Parathyroid adenoma (tissue), 2 donors: Measurements from ENCODE around the gene SND1.

Experiments used
- H2AFZ ChIP-seq: fragments of 300-600 bp; sonication (generic); one replicate; pipeline ENCODE4 v1.7.0; 2017; ENCODE audit warnings: antibody characterized with exemption, mild to moderate bottlenecking
- H3K27ac ChIP-seq: fragments of 300-600 bp; sonication (generic); one replicate; pipeline ENCODE4 v1.7.0; 2017
- H3K27me3 ChIP-seq: fragments of 300-600 bp; sonication (generic); one replicate; pipeline ENCODE4 v1.7.0; 2017; ENCODE audit warnings: low read length; ENCODE audit not compliant: control insufficient read depth, insufficient read depth
- H3K36me3 ChIP-seq: fragments of 300-600 bp; sonication (generic); one replicate; pipeline ENCODE4 v1.7.0; 2017; ENCODE audit warnings: low read length; ENCODE audit not compliant: control insufficient read depth, insufficient read depth
- H3K4me1 ChIP-seq: fragments of 300-600 bp; sonication (generic); one replicate; pipeline ENCODE4 v1.7.0; 2017; ENCODE audit warnings: control low read depth
- H3K4me2 ChIP-seq: fragments of 300-600 bp; sonication (generic); one replicate; pipeline ENCODE4 v1.7.0; 2017; ENCODE audit warnings: low read length
- H3K4me3 ChIP-seq: fragments of 300-600 bp; sonication (generic); one replicate; pipeline ENCODE4 v1.7.0; 2017; ENCODE audit warnings: low read depth, low read length
- H3K79me2 ChIP-seq: fragments of 300-600 bp; sonication (generic); one replicate; pipeline ENCODE4 v1.7.0; 2017; ENCODE audit warnings: control low read depth
- H3K9ac ChIP-seq: fragments of 300-600 bp; sonication (generic); one replicate; pipeline ENCODE4 v1.7.0; 2017; ENCODE audit warnings: mild to moderate bottlenecking
- H3K9me3 ChIP-seq: fragments of 300-600 bp; sonication (generic); one replicate; pipeline ENCODE4 v1.7.0; 2017; ENCODE audit warnings: low read length; ENCODE audit not compliant: control insufficient read depth
- CTCF ChIP-seq: fragments of 300-600 bp; sonication (generic); IDR thresholded peaks from one replicate; pipeline ENCODE4 v1.7.0; 2017; ENCODE audit warnings: antibody characterized with exemption, mild to moderate bottlenecking
- donor health status: primary hyperparathyroidism.

SND1 gene

GRCh38 chr7:127887631-127888030 lies 235.6 kb downstream of the SND1 start:
- Histone ChIP-seq H3K9me3 (no peaks in the 10 kb centered on the region), H3K36me3 (no peaks in the 10 kb centered on the region), H3K4me1 (peaks cover 29% of the 10 kb centered on the region), H2AFZ (no peak overlapping the region), H3K4me3 (no peak overlapping the region), H3K4me2 (no peak overlapping the region), H3K27me3 (no peaks in the 10 kb centered on the region), H3K27ac (no peak overlapping the region), H3K79me2 (peaks cover 3% of the 10 kb centered on the region), H3K9ac (no peak overlapping the region)
- TF ChIP-seq CTCF, result no peak

GRCh38 chr7:127888411-127888810 lies 236.4 kb downstream of the SND1 start:
- H3K4me3 ChIP-seq, result no peak overlapping the region
- no peak for TF ChIP-seq CTCF

GRCh38 chr7:127888825-127889224 lies 236.8 kb downstream of the SND1 start:
- Histone ChIP-seq H3K27ac (no peak overlapping the region), H3K4me1 (peaks cover 29% of the 10 kb centered on the region), H3K27me3 (no peaks in the 10 kb centered on the region), H3K79me2 (peaks cover 3% of the 10 kb centered on the region), H3K4me3 (no peak overlapping the region), H3K36me3 (no peaks in the 10 kb centered on the region), H3K4me2 (no peak overlapping the region), H2AFZ (no peak overlapping the region), H3K9ac (no peak overlapping the region), H3K9me3 (no peaks in the 10 kb centered on the region)
- no peak for TF ChIP-seq CTCF

More at GRCh38 chr7:127888411-127888810, 236.4 kb downstream of the SND1 start:
- Histone ChIP-seq H3K9ac (no peak overlapping the region), H3K27me3 (no peaks in the 10 kb centered on the region), H3K9me3 (no peaks in the 10 kb centered on the region), H3K4me2 (no peak overlapping the region), H3K79me2 (peaks cover 3% of the 10 kb centered on the region), H3K4me1 (peaks cover 29% of the 10 kb centered on the region), H2AFZ (no peak overlapping the region), H3K36me3 (no peaks in the 10 kb centered on the region), H3K27ac (no peak overlapping the region)

GRCh38 chr7:127889677-127890076 lies 237.7 kb downstream of the SND1 start:
- Histone ChIP-seq H3K4me3 (no peak overlapping the region), H3K27me3 (no peaks in the 10 kb centered on the region), H3K4me2 (no peak overlapping the region), H3K79me2 (peaks cover 3% of the 10 kb centered on the region), H3K9me3 (no peaks in the 10 kb centered on the region), H3K36me3 (no peaks in the 10 kb centered on the region), H2AFZ (no peak overlapping the region), H3K9ac (no peak overlapping the region), H3K27ac (no peak overlapping the region), H3K4me1 (peaks cover 29% of the 10 kb centered on the region)
- TF ChIP-seq CTCF, result no peak

- H3K4me2 ChIP-seq, result no peak overlapping the region
- H3K9ac ChIP-seq, result no peak overlapping the region
- no peak overlapping the region for H2AFZ ChIP-seq
- no peaks in the 10 kb centered on the region for H3K36me3 ChIP-seq
- H3K27ac ChIP-seq, result no peak overlapping the region
- H3K27me3 ChIP-seq, result no peaks in the 10 kb centered on the region
- peaks cover 3% of the 10 kb centered on the region for H3K79me2 ChIP-seq
- peaks cover 24% of the 10 kb centered on the region for H3K4me1 ChIP-seq
- no peaks in the 10 kb centered on the region for H3K9me3 ChIP-seq
- no peak for TF ChIP-seq CTCF
- H3K4me3 ChIP-seq, result no peak overlapping the region
These were observed 238.7 kb downstream of the SND1 start for GRCh38 chr7:127890726-127891125.
